Ishikawa (cell line): Measurements from ENCODE around the gene TMOD3.

Source experiments
- CEBPB ChIP-seq: IDR thresholded peaks from 2 replicates; pipeline ENCODE4 v1.6.1; 2012
- EP300 ChIP-seq: IDR thresholded peaks from 2 replicates; pipeline ENCODE4 v1.6.1; 2012; ENCODE audit warnings: borderline replicate concordance
- REST ChIP-seq: IDR thresholded peaks from 2 replicates; pipeline ENCODE4 v1.6.1; 2012; ENCODE audit warnings: low read depth, mild to moderate bottlenecking
- YY1 ChIP-seq: IDR thresholded peaks from 2 replicates; pipeline ENCODE4 v1.6.1; 2012; ENCODE audit warnings: low read depth

- TF ChIP-seq REST (no peak), CEBPB (no peak), EP300 (no peak), YY1 (no peak)
Measured at GRCh38 chr15:51883271-51883837, 53.9 kb downstream of the TMOD3 start.
